Effector memory CD8-positive, alpha-beta T cell (primary cell): Measurements from ENCODE around the gene WDFY3.

Experiments
- ATAC-seq: fragments of 150-1000 bp; cut with Tn5 transposase; replicated peaks from 2 replicates; pipeline ENCODE4 v1.10.0; 2021; ENCODE audit warnings: mild to moderate bottlenecking, moderate library complexity
- DNase-seq, 3 experiments: peaks; one replicate each; pipeline ENCODE4 v3.0.0; 2021
- H3K27ac Mint-ChIP-seq, 2 donors: one replicate each; pipeline ENCODE4 v1.8.0; 2022; ENCODE audit warnings: mild to moderate bottlenecking in 2 of 2, mixed read lengths in 2 of 2, moderate library complexity in 2 of 2
- H3K27me3 Mint-ChIP-seq, 2 donors: one replicate each; pipeline ENCODE4 v1.8.0; 2022; ENCODE audit warnings: mixed read lengths in 2 of 2
- H3K36me3 Mint-ChIP-seq: one replicate; pipeline ENCODE4 v1.8.0; 2022; ENCODE audit warnings: mild to moderate bottlenecking, moderate library complexity, mixed read lengths; ENCODE audit not compliant: insufficient read depth
- H3K4me1 Mint-ChIP-seq, 2 donors: one replicate each; pipeline ENCODE4 v1.8.0; 2022; ENCODE audit warnings: low read depth in 2 of 2, mixed read lengths in 2 of 2
- H3K4me3 Mint-ChIP-seq, 2 donors: one replicate each; pipeline ENCODE4 v1.8.0; 2022; ENCODE audit warnings: mild to moderate bottlenecking in 2 of 2, mixed read lengths in 2 of 2, moderate library complexity in 2 of 2
- H3K9me3 Mint-ChIP-seq, 2 donors: one replicate each; pipeline ENCODE4 v1.8.0; 2022; ENCODE audit warnings: mixed read lengths in 2 of 2

WDFY3 gene

GRCh38 chr4:84932462-84932861 lies 34.0 kb downstream of the WDFY3 start:
- Mint-ChIP-seq H3K4me1 (no peaks in the 10 kb centered on the region), H3K9me3 (peaks cover 7 to 8% of the 10 kb centered on the region in 2 donors), H3K27ac (no peak overlapping the region), H3K4me3 (no peak overlapping the region), H3K36me3 (no peaks in the 10 kb centered on the region), H3K27me3 (no peaks in the 10 kb centered on the region)
- ATAC-seq (no peak), DNase-seq (no peak)

- no peaks in the 10 kb centered on the region for H3K36me3 Mint-ChIP-seq
- peaks cover 4 to 8% of the 10 kb centered on the region in 2 donors for H3K9me3 Mint-ChIP-seq
- ATAC-seq (no peak), DNase-seq (no peak)
- no peak overlapping the region for H3K27ac Mint-ChIP-seq
- no peak overlapping the region for H3K4me3 Mint-ChIP-seq
- H3K27me3 Mint-ChIP-seq = no peaks in the 10 kb centered on the region
- no peaks in the 10 kb centered on the region for H3K4me1 Mint-ChIP-seq
Measured at GRCh38 chr4:84931961-84932360, 34.5 kb downstream of the WDFY3 start.

GRCh38 chr4:84931274-84931673 lies 35.2 kb downstream of the WDFY3 start:
- Mint-ChIP-seq H3K9me3 (peaks cover 0 to 8% of the 10 kb centered on the region in 2 donors), H3K27ac (no peak overlapping the region), H3K4me3 (no peak overlapping the region), H3K27me3 (no peaks in the 10 kb centered on the region), H3K36me3 (no peaks in the 10 kb centered on the region), H3K4me1 (no peaks in the 10 kb centered on the region)
- ATAC-seq = no peak
- DNase-seq = no peak

- H3K27ac Mint-ChIP-seq = no peak overlapping the region
- no peak for DNase-seq
- peaks cover 0 to 4% of the 10 kb centered on the region in 2 donors for H3K9me3 Mint-ChIP-seq
- H3K27me3 Mint-ChIP-seq = no peaks in the 10 kb centered on the region
- ATAC-seq = no peak
- H3K4me1 Mint-ChIP-seq = no peaks in the 10 kb centered on the region
- H3K4me3 Mint-ChIP-seq = no peak overlapping the region
- H3K36me3 Mint-ChIP-seq = no peaks in the 10 kb centered on the region
Measured at GRCh38 chr4:84928089-84928488, 38.4 kb downstream of the WDFY3 start.

GRCh38 chr4:84927428-84927827 lies 39.1 kb downstream of the WDFY3 start:
- H3K9me3 Mint-ChIP-seq = peaks cover 0 to 4% of the 10 kb centered on the region in 2 donors
- H3K27me3 Mint-ChIP-seq = no peaks in the 10 kb centered on the region
- H3K36me3 Mint-ChIP-seq = no peaks in the 10 kb centered on the region
- no peaks in the 10 kb centered on the region for H3K4me1 Mint-ChIP-seq
- no peak for DNase-seq
- H3K4me3 Mint-ChIP-seq = no peak overlapping the region
- ATAC-seq = no peak
- H3K27ac Mint-ChIP-seq = no peak overlapping the region

- DNase-seq = no peak
- no peak overlapping the region for H3K4me3 Mint-ChIP-seq
- H3K27me3 Mint-ChIP-seq = no peaks in the 10 kb centered on the region
- H3K27ac Mint-ChIP-seq = no peak overlapping the region
- no peaks in the 10 kb centered on the region for H3K36me3 Mint-ChIP-seq
- H3K9me3 Mint-ChIP-seq = peaks cover 0 to 4% of the 10 kb centered on the region in 2 donors
- ATAC-seq = no peak
- H3K4me1 Mint-ChIP-seq = no peaks in the 10 kb centered on the region
Measured at GRCh38 chr4:84925558-84925957, 40.9 kb downstream of the WDFY3 start.

GRCh38 chr4:84924434-84924833 lies 42.1 kb downstream of the WDFY3 start:
- no peak overlapping the region for H3K27ac Mint-ChIP-seq
- no peaks in the 10 kb centered on the region for H3K4me1 Mint-ChIP-seq
- H3K36me3 Mint-ChIP-seq = no peaks in the 10 kb centered on the region
- no peak overlapping the region for H3K4me3 Mint-ChIP-seq
- H3K9me3 Mint-ChIP-seq = peaks cover 0 to 4% of the 10 kb centered on the region in 2 donors
- ATAC-seq = no peak
- no peaks in the 10 kb centered on the region for H3K27me3 Mint-ChIP-seq
- no peak for DNase-seq

- peaks cover 0 to 4% of the 10 kb centered on the region in 2 donors for H3K9me3 Mint-ChIP-seq
- DNase-seq (no peak), ATAC-seq (no peak)
- H3K4me1 Mint-ChIP-seq = no peaks in the 10 kb centered on the region
- H3K27ac Mint-ChIP-seq = no peak overlapping the region
- no peaks in the 10 kb centered on the region for H3K36me3 Mint-ChIP-seq
- H3K4me3 Mint-ChIP-seq = no peak overlapping the region
- H3K27me3 Mint-ChIP-seq = no peaks in the 10 kb centered on the region
Measured at GRCh38 chr4:84920617-84921016, 45.9 kb downstream of the WDFY3 start.

- Mint-ChIP-seq H3K4me3 (no peak overlapping the region), H3K27me3 (no peaks in the 10 kb centered on the region), H3K36me3 (no peaks in the 10 kb centered on the region), H3K27ac (no peak overlapping the region), H3K4me1 (no peaks in the 10 kb centered on the region), H3K9me3 (no peaks in the 10 kb centered on the region)
- ATAC-seq (no peak), DNase-seq (no peak)
Measured at GRCh38 chr4:84917869-84918600, 48.5 kb downstream of the WDFY3 start.

- Mint-ChIP-seq H3K27ac (no peak overlapping the region), H3K9me3 (no peaks in the 10 kb centered on the region), H3K4me1 (no peaks in the 10 kb centered on the region), H3K4me3 (no peak overlapping the region), H3K27me3 (no peaks in the 10 kb centered on the region), H3K36me3 (no peaks in the 10 kb centered on the region)
- ATAC-seq (no peak), DNase-seq (no peak)
Measured at GRCh38 chr4:84917086-84917821, 49.2 kb downstream of the WDFY3 start.

GRCh38 chr4:84916227-84916626 lies 50.3 kb downstream of the WDFY3 start:
- DNase-seq (no peak), ATAC-seq (no peak)
- H3K36me3 Mint-ChIP-seq = no peaks in the 10 kb centered on the region
- H3K9me3 Mint-ChIP-seq = no peaks in the 10 kb centered on the region
- H3K4me1 Mint-ChIP-seq = no peaks in the 10 kb centered on the region
- H3K27me3 Mint-ChIP-seq = no peaks in the 10 kb centered on the region
- no peak overlapping the region for H3K4me3 Mint-ChIP-seq
- no peak overlapping the region for H3K27ac Mint-ChIP-seq

- no peaks in the 10 kb centered on the region for H3K27me3 Mint-ChIP-seq
- H3K9me3 Mint-ChIP-seq = peaks cover 0 to 1% of the 10 kb centered on the region in 2 donors
- no peak overlapping the region for H3K4me3 Mint-ChIP-seq
- no peaks in the 10 kb centered on the region for H3K4me1 Mint-ChIP-seq
- ATAC-seq = no peak
- DNase-seq = no peak
- no peaks in the 10 kb centered on the region for H3K36me3 Mint-ChIP-seq
- no peak overlapping the region for H3K27ac Mint-ChIP-seq
Measured at GRCh38 chr4:84915396-84915780, 51.1 kb downstream of the WDFY3 start.

GRCh38 chr4:84914686-84915395 lies 51.6 kb downstream of the WDFY3 start:
- Mint-ChIP-seq H3K9me3 (peaks cover 0 to 1% of the 10 kb centered on the region in 2 donors), H3K27ac (no peak overlapping the region), H3K36me3 (no peaks in the 10 kb centered on the region), H3K4me1 (no peaks in the 10 kb centered on the region), H3K4me3 (no peak overlapping the region), H3K27me3 (no peaks in the 10 kb centered on the region)
- DNase-seq (no peak), ATAC-seq (no peak)

- Mint-ChIP-seq H3K36me3 (no peaks in the 10 kb centered on the region), H3K27me3 (no peaks in the 10 kb centered on the region), H3K9me3 (peaks cover 0 to 1% of the 10 kb centered on the region in 2 donors), H3K27ac (no peak overlapping the region), H3K4me3 (no peak overlapping the region), H3K4me1 (no peaks in the 10 kb centered on the region)
- DNase-seq = no peak
- no peak for ATAC-seq
Measured at GRCh38 chr4:84913176-84913575, 53.3 kb downstream of the WDFY3 start.
